Stimulated activated naive CD4-positive, alpha-beta T cell treated with Interleukin-2 at 50 U/mL for 16 hours (primary cell): ENCODE data around the gene RENBP.
A peak's percentile ranks its signal among the peaks of the same experiment; 100 is the strongest.

Experiments
- DNase-seq: peaks from one replicate; lab custom pipeline; 2025; lab: John Stamatoyannopoulos, UW

RENBP gene

GRCh38 chrX:153933748-153934147 lies 10.7 kb downstream of the RENBP start:
- DNase-seq: no peak

DNA sequence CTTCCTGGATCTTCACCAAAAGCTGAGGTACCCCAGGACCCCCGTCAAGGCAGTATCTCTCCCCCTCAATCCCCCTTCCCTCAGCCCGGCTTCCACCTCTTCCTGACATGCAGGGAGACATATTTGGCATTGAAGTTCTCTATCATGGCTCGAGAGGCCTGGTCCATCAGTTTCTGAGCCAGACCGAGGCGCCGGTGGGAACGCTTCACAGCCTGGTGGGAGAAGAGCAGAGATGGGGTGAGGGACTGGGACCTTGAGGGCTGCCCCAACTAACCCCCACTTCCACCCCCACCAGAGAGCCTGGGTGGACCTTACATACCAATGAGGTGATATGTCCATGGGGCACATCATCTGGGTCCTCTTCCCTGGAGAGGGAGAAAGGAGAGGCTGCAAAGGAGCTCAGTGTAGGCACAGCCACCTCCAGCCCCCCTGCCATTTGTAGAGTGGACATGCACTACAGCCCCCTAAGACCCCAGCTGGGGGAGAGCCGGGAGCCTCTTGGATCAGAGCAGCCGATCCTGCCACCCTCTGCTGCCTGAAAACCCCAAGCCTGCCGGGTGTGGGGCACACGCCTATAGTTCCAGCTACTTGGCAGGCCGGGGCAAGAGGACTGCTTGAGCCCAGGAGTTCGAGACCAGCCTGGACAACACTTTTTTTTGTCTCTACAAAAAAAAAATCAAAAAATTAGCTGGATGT lies 12.1 kb downstream of the RENBP start:
- DNase-seq: no peak

DNA sequence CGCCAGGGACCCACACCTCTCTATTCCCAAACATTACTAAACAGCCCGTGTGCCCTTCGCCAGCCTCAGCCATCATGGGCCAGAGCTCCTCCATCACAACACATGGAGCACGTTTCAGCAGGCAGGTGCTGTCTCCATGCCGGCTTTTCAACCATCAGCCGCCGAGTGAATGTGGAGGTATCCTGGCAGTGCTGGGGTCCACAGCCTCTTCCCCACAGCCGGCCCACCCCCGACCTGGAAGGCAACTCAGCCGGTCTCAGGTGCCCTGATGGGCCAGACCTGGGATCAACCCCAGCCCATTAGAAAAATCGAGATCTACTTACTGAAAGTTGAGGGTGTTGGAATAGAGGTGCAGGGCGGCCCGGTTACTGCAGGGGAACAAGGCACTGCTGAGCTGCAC lies 12.7 kb downstream of the RENBP start:
- no peak for DNase-seq

DNA sequence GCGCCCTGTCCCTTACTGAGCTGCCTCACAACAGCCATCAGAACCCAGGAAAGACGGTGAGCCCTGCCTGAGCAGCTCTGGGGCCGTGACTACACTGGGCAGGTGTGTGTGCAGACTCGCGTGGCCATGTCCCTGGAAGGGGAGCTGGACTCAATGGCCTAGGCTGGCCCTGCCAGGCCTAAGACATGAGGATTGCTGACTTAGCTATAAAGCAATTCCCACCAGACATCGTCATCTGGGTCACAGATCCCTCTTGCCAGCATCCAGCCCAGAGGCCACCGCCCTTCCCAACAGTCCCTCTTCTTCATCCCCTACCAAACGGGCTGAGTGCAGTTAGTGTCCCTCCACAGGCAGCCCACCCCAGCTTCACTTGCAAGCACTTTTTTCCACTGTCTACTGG lies 13.3 kb downstream of the RENBP start:
- no peak for DNase-seq

- DNase-seq: no peak
Measured at GRCh38 chrX:153930011-153930910, 14.2 kb downstream of the RENBP start.

GRCh38 chrX:153929576-153929975 lies 14.9 kb downstream of the RENBP start:
- DNase-seq: no peak

DNA sequence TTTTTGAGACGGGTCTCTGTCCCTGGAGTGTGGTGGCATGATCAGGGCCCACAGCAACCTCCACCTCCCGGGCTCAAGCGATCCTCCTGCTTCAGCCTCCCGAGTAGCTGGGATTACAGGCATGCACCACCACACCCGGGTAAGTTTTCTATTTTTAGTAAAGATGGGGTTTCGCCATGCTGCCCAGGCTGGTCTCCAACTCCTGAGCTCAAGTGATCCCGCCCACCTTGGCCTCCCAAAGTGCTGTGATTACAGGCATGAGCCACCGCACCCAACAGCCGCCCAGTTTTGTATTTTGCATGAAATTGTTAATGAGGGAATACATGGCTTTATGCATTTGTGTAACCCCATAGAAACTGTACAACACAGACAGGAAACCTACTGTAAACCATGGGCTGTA lies 15.6 kb downstream of the RENBP start:
- DNase-seq: no peak

GRCh38 chrX:153927922-153928760 lies 16.3 kb downstream of the RENBP start:
- DNase-seq: peak; percentile 91

DNA sequence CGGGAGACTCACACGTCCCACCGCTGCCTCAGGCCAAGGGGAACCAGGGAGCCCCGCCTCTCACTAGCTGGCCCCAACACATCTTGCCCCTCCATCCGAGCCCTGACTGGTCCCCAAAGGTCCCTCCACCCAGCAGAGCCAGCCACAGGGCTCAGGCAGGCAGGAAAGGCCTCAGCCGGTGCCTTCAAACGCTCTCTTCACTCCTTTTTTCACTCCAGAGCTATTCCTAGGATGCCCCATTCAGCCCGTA lies 16.8 kb downstream of the RENBP start:
- no peak for DNase-seq

GRCh38 chrX:153926858-153927671 lies 17.4 kb downstream of the RENBP start:
- DNase-seq: peak; percentile 57

DNA sequence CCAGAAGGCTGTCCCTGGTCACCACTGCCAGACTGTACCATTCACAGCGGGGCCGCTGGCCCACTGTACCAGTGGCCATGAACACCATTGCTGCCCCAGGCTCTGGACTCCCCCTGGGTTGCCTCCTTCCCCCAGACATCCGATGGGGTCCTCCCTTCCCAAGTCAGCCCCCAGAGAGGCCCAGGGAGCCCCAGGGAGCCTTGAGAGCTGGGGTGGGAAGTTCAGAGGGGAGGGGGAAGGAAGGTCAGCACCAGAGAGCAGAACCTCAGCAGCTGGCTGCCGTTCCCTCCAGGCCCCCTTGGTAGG lies 17.9 kb downstream of the RENBP start:
- DNase-seq: no peak

DNA sequence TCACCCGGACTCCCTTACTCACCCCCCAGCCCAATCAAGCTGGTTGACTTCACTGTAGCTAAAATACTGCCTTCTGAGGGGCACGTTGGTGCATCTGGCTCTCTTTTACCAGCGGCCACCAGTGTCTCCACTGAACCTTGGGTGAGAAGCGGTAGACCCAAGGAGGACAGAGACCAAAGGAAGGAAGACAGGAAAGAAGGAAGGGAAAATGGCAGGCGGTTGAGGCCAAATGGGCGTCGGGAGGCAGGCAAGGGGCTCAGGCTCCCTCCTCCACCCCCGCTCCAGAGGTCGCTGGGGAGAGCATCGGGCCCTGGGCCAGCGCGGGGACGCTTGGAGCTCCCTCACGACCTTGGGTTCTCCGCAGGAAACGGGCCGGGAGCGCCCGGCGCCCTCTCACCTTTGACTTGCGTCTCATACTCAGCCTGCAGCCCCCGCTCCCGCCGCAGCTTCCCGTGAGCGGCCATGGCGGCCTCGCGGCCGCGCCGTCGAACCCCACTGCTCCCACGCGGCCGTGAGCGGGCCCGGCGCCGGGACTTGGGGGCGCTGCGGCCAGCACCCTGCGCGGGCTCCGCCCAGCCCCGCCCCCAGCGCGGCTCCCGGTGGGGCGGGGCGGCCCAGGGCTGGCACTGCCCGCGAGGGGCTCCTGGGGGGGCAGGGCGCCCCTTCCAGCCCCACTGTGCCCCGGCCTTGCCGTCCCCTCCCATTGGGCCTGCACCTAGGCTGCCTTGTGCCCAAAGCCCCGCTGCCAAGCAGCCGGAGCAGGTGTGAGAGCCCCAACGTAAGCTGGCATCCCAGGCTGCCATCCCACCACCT lies 18.5 kb downstream of the RENBP start, which contains the start of gene ARHGAP4:
TSS of gene ARHGAP4 (minus strand) at position 526 of the 813 bp plus-strand sequence. CDS start at position 464, 62 bp downstream.
- peak; percentile 22 for DNase-seq

DNA sequence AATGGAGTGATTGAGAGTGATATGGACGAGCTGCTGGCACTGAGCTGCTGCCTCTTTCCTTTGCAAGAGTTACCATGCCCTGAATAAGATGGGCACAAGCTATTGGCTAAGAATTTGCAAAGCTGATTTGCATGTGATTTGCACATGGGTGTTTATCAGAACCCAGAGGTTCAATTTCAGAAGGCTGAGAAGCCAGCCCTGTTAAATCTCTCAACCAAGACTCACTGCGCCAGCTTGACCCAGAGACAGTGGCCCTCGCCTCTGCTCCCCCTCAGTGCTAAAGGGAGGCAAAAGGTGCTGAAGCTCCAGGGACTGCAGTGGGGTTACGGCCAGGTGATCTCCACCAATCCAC lies 19.1 kb downstream of the RENBP start:
- DNase-seq: no peak

DNA sequence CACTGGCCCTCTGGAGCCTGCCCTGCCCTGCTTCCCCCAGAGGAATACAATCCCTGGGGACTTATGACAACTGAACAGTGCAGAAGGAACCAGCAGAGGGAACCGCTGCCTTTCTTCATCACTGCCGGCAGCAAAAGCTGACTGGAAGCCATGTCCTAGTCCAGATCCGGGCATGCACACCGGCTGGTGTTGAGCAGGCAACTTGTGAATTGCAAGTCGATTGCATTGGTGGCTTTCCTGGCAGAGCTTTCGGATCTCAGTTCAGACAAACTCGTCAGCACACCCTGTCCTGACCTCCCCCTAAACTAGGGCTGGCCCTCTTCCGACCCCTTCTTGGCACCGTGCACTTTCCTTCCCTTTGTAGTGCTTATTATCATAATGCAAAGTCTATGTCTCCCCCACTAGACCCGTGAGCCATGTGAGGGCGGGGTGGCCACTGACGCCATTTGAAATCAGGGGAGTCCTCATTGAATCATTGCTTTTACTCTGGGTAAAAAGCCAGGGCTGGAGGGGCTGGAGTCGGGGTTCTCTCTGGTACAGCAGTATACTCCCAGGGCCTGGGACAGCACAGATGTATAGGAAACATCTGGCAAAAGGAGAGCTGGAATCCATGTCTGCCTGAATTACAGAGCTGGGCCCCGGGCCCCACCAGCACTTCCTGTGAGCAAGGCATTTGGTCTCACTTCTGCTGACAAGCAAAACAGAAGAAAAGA lies 20.1 kb downstream of the RENBP start:
- no peak for DNase-seq

DNA sequence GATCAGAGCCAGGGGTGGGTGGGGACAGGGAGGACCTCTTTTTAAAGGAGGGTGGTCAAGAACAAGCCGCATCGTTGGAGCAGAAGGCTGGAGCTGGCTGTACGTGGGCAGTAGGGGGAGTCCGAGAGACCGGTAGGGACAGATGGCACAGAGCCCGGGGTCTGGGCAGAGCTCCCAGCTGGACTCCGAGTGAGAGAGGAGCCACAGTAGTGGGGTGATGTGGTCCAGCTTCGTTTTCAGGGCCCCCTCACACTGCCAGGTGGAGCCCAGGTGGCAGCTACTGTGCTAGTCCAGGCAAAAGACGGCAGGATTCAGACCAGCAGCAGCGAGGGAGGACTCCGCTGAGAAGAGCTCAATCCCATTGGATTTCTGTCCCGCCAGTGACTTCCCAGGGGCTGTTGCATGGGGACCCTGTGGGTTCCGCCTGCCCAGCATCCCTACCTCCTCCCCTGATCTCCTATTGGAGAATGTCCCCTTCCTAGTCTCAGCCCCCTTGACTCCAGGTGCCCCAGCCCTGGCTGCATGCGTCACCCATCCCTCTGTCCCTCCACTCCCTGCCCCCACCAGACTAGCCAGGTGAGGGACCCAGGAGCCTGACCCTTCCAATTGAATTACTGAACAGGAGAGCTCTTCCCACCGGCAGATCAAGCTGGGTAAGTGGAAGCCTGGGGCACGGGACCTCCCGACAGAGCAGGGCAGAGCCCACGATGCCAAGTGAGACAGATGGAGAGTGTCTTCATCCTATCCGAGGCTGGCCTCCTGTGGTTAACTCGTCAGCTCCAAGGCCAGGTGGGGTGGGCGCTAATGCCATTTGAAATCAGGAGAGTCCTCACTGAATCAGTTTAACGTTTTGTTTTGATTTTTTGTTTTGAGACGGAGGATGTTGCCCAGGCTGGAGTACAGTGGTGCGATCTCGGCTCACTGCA lies 21.2 kb downstream of the RENBP start:
- DNase-seq: no peak

GRCh38 chrX:153921511-153922446 lies 22.7 kb downstream of the RENBP start:
- no peak for DNase-seq

- DNase-seq: no peak
Measured at GRCh38 chrX:153921070-153921469, 23.4 kb downstream of the RENBP start.

GRCh38 chrX:153920546-153920945 lies 23.9 kb downstream of the RENBP start:
- no peak for DNase-seq
